GM12878 (cell line): Measurements from ENCODE around the gene CXCL17. TPM values are rescaled to one million over a fixed set of nuclear protein-coding genes. Genes with fewer than 3 reads are reported as not detected.

Source experiments
- ATAC-seq: fragments of 200-7000 bp; cut with Tn5 transposase; 3 replicates; pipeline ENCODE4 v1.9.1; 2020; ENCODE audit warnings: mild to moderate bottlenecking, moderate library complexity
- BruUV-seq: library from RNA; stranded (reverse); fragments of 400-500 nt; replicated peaks from 2 replicates; lab custom pipeline; 2021; lab: Mats Ljungman, UMichigan
- CTCF ChIA-PET: fragments of 300-600 bp; sonication (Branson Sonifier 250); formaldehyde crosslinking; extraction: SDS; loops from one replicate; lab custom pipeline; 2021; ENCODE audit warnings: inconsistent platforms; lab: Yijun Ruan, JAX
- POLR2A ChIA-PET: fragments of 350-600 bp; formaldehyde crosslinking; extraction: SDS; loops from one replicate; lab custom pipeline; 2021; ENCODE audit warnings: inconsistent platforms; lab: Charles Lee
- RAD21 ChIA-PET: fragments of 300-600 bp; sonication (Branson Sonifier 250); formaldehyde crosslinking; loops from one replicate; lab custom pipeline; 2023; ENCODE audit warnings: antibody characterized with exemption; ENCODE audit not compliant: unreplicated experiment; lab: Charles Lee
- SMC1A ChIA-PET: fragments of 300-600 bp; sonication (Branson Sonifier 250); formaldehyde crosslinking; loops from one replicate; lab custom pipeline; 2023; ENCODE audit not compliant: unreplicated experiment, uncharacterized antibody; lab: Charles Lee
- DNase-seq: peaks from one replicate; pipeline ENCODE4 v3.0.0-alpha.2; 2011; ENCODE audit warnings: low read depth, low spot score
- FAIRE-seq: peaks from 3 replicates; lab custom pipeline; 2011; peaks lifted over from hg19 to GRCh38; lab: Jason Lieb, UNC
- H2AFZ ChIP-seq: 2 replicates; pipeline ENCODE4 v1.6.0; 2011; ENCODE audit warnings: low read depth, low read length, control low read depth; ENCODE audit not compliant: control insufficient read depth
- H3K27ac ChIP-seq: 2 replicates; pipeline ENCODE4 v1.5.1; 2011; ENCODE audit warnings: control low read depth; ENCODE audit not compliant: control insufficient read depth, insufficient read depth
- H3K27me3 ChIP-seq, 2 experiments: replicated peaks in 1 of 2; 2 replicates each; pipeline versions ENCODE4 v1.6.0 to v1.6.1; 2011; ENCODE audit warnings: low read length in 1 of 2; ENCODE audit not compliant: control insufficient read depth in 2 of 2, insufficient read depth in 2 of 2
- H3K36me3 ChIP-seq, 2 experiments: 2 replicates each; pipeline ENCODE4 v1.5.1; 2011; ENCODE audit warnings: low read length in 1 of 2; ENCODE audit not compliant: control insufficient read depth in 2 of 2, insufficient read depth in 2 of 2
- H3K4me1 ChIP-seq: 2 replicates; pipeline ENCODE4 v1.6.1; 2011; ENCODE audit warnings: mild to moderate bottlenecking, low read length, moderate library complexity, mixed read lengths; ENCODE audit not compliant: control insufficient read depth, insufficient read depth
- H3K4me2 ChIP-seq: 2 replicates; pipeline ENCODE4 v1.6.0; 2011; ENCODE audit warnings: control low read depth; ENCODE audit not compliant: control insufficient read depth, insufficient read depth
- H3K4me3 ChIP-seq: fragments of 200-600 bp; sonication (generic); 2 replicates; pipeline ENCODE4 v1.5.1; 2016
- H3K79me2 ChIP-seq: 2 replicates; pipeline ENCODE4 v1.6.0; 2011; ENCODE audit warnings: low read length; ENCODE audit not compliant: control insufficient read depth, insufficient read depth
- H3K9ac ChIP-seq: 2 replicates; pipeline ENCODE4 v1.8.0; 2011; ENCODE audit warnings: low read length, control low read depth, mixed read lengths; ENCODE audit not compliant: control insufficient read depth, insufficient read depth
- H3K9me3 ChIP-seq: replicated peaks from 3 replicates; pipeline ENCODE4 v1.5.1; 2011; ENCODE audit warnings: mild to moderate bottlenecking, low read length; ENCODE audit not compliant: control insufficient read depth, insufficient read depth
- H4K20me1 ChIP-seq: 2 replicates; pipeline ENCODE4 v1.6.0; 2011; ENCODE audit not compliant: control insufficient read depth, insufficient read depth
- CUX1 ChIP-seq: IDR thresholded peaks from 2 replicates; pipeline ENCODE4 v1.6.1; 2012; ENCODE audit warnings: improper control_type of control experiment, low read depth, low read length; ENCODE audit not compliant: insufficient replicate concordance
- IKZF2 ChIP-seq, 2 experiments: fragments of 450-650 bp; IDR thresholded peaks; 2 replicates each; pipeline ENCODE4 v1.6.1; 2017; ENCODE audit warnings: mild to moderate bottlenecking in 2 of 2, moderate library complexity in 2 of 2
- KDM1A ChIP-seq: fragments of 200-600 bp; sonication (generic); IDR thresholded peaks from 2 replicates; pipeline ENCODE4 v1.6.1; 2016; ENCODE audit warnings: borderline replicate concordance
- LARP7 ChIP-seq: fragments of 450-650 bp; IDR thresholded peaks from 2 replicates; pipeline ENCODE4 v1.6.1; 2017; ENCODE audit warnings: mild to moderate bottlenecking
- MLLT1 ChIP-seq: fragments of 450-650 bp; IDR thresholded peaks from 2 replicates; pipeline ENCODE4 v1.6.1; 2016; ENCODE audit warnings: mild to moderate bottlenecking
- MTA3 ChIP-seq: IDR thresholded peaks from 2 replicates; pipeline ENCODE4 v1.6.1; 2012; ENCODE audit warnings: low read length, inconsistent platforms, borderline replicate concordance
- NBN ChIP-seq: fragments of 450-650 bp; IDR thresholded peaks from 2 replicates; pipeline ENCODE4 v1.6.1; 2016
- NRF1 ChIP-seq: conservative IDR thresholded peaks from 2 replicates; pipeline ENCODE4 v1.6.1; 2011; ENCODE audit warnings: mild to moderate bottlenecking, low read depth, low read length, improper control_type of control experiment
- PAX8 ChIP-seq: fragments of 450-650 bp; IDR thresholded peaks from 2 replicates; pipeline ENCODE4 v1.6.1; 2017; ENCODE audit warnings: mild to moderate bottlenecking, moderate library complexity
- RELA ChIP-seq: fragments of 450-650 bp; IDR thresholded peaks from 2 replicates; pipeline ENCODE4 v1.8.0; 2014; ENCODE audit warnings: borderline replicate concordance; ENCODE audit not compliant: partially characterized antibody
- WRNIP1 ChIP-seq: IDR thresholded peaks from 2 replicates; pipeline ENCODE4 v1.6.1; 2011; ENCODE audit warnings: low read depth, low read length, improper control_type of control experiment, borderline replicate concordance
- YY1 ChIP-seq: IDR thresholded peaks from 2 replicates; pipeline ENCODE4 v1.6.1; 2011; ENCODE audit warnings: low read depth, mild to moderate bottlenecking, low read length
- WGBS: methylation state at CpG from one replicate; pipeline ENCODE4 v1.1.6; 2016; ENCODE audit warnings: low lambda C conversion rate; ENCODE audit not compliant: insufficient replicate concordance, insufficient coverage; ENCODE audit errors: missing lambda C conversion rate; 5-methylcytosine and 5-hydroxymethylcytosine counted together
- in situ Hi-C: fragments of 300-500 bp; cut with MboI; formaldehyde crosslinking; loops from 9 replicates; pipeline ENCODE4 v1.14.3; 2018; ENCODE audit warnings: mixed read lengths
- intact Hi-C: fragments of 100-400 bp; cut with micrococcal nuclease; formaldehyde crosslinking; loops from one replicate; pipeline ENCODE4 v1.14.2; 2022; ENCODE audit not compliant: unreplicated experiment
- polyA plus RNA-seq, 11 experiments: library from polyadenylated mRNA; depleted of rRNA in 4 of 11; unstranded in 6 of 11; stranded (reverse) in 5 of 11; fragments of >200 nt; fragmentation: Nextera tagmentation in 4 of 11; fragmentation: Illumina TruSeq in 1 of 11; extraction: Ambion mirVana in 4 of 11; extraction: Trizol in 1 of 11; gene quantifications; 1 replicate in 1 of 11; 2 replicates in 10 of 11; pipeline versions ENCODE4 v1.2.1 to v1.2.3, GENCODE V29; 2011 to 2016; ENCODE audit warnings: inconsistent platforms in 2 of 11, missing spikeins in 2 of 11, low read depth in 1 of 11
- total RNA-seq, 4 experiments: library from RNA; depleted of rRNA in 3 of 4; stranded (reverse); fragments of >200 nt in 3 of 4; fragmentation: Illumina TruSeq in 1 of 4; extraction: Trizol in 1 of 4; gene quantifications; 2 replicates each; pipeline versions ENCODE4 v1.2.1 to v1.2.3, GENCODE V29; 2013 to 2021
- TF ChIP-seq, protein P1 (sequence below): fragments of 450-650 bp; conservative IDR thresholded peaks from 2 replicates; pipeline ENCODE4 v1.6.1; 2017; ENCODE audit warnings: mild to moderate bottlenecking, moderate library complexity

CXCL17 gene
- total and polyA plus RNA-seq, 10 of the 15 experiments (the other 5 are each of a cell fraction or from before 2014, with no cell fraction given), result 0.13 to 0.24 (median 0.15) TPM; not detected in 7

DNA sequence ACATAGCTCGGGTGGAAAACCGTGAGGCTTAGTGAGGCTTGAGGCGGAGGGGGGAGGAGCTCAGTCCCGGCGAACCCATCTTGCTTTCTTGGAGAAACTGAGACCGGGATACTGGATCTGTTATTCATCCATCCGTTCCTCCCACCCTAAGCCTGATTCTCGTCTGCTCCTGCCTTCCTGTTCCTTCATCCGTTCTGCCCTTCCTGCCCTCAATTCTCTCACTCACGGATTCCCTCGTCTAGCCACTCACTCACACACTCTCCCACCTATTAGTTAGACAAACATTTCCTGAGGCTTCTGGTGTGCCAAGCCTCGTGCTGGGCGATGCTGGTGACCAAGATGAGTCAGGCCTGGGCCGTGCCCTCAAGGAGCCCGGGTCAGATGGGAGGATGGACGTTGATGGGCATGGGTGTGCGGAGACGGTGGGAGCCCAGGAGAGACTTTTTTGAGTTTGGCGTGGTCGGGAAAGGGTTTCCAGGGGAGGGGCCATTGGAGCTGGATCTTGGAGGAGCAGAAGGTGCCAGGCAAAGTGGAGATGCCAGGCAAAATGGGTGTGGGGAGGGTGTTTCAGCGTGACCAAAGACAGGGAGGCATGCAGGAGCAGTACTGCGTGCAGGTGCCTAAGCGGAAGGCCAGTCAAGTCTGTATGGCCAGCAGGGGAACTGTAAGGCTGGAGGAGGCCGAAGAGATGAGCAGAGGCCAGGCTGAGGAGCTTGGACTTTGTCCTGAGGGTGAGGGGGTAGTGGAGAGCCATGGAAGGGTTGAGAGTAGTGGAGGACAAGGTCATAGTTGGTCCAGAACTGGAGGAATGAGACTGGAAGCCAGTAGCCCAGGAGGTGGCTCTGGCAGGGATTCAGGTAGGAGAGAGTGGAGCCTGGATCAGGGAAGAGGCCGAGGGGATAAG lies 45.2 kb downstream of the CXCL17 start:
- Histone ChIP-seq H3K9ac (peak overlapping the region; percentile 78), H3K27ac (peak overlapping the region; percentile 57), H4K20me1 (no peaks in the 10 kb centered on the region), H3K36me3 (no peaks in the 10 kb centered on the region), H3K4me3 (peak overlapping the region; percentile 97), H3K27me3 (no peaks in the 10 kb centered on the region), H3K4me1 (peaks cover 8% of the 10 kb centered on the region), H3K79me2 (peaks cover 5% of the 10 kb centered on the region), H2AFZ (peak overlapping the region; percentile 77), H3K4me2 (peak overlapping the region; percentile 98), H3K9me3 (no peaks in the 10 kb centered on the region)
- SMC1A ChIA-PET, result interaction anchor here (0.5 to 2.9 kb wide), 6 partner anchors 11 to 133 kb away, joined by 3 to 8 read pairs (median 5); no protein-coding TSS in a partner anchor
- no peak for DNase-seq
- POLR2A ChIA-PET, result interaction anchor here (0.6 to 1.6 kb wide), 5 partner anchors 17 to 69 kb away, joined by 3 to 8 read pairs (median 5); no protein-coding TSS in a partner anchor
- CTCF ChIA-PET, result interaction anchor here (0.6 to 2.3 kb wide), 12 partner anchors 13 to 577 kb away, joined by 3 to 10 read pairs (median 6); no protein-coding TSS in a partner anchor
- intact Hi-C loops (loop anchor here (2.0 kb wide), 1 partner anchor 73 kb away; the partner anchor contains the start of gene MEGF8), in situ Hi-C loops (no loop called here)
- BruUV-seq, result TSS peak; percentile 93
- FAIRE-seq, result no peak
- 20% methylated on average over 21 of the region's 25 CpGs for WGBS
- ATAC-seq, result peak; percentile 3
- RAD21 ChIA-PET, result interaction anchor here (0.9 to 1.8 kb wide), 6 partner anchors 11 to 266 kb away, joined by 3 to 4 read pairs (median 4); partner anchors contain the start of gene GSK3A
- TF ChIP-seq MTA3, result no peak
- 0 out of 2 replicates have a peak, but pooled peaks have one; percentile 17 for TF ChIP-seq MLLT1
- TF ChIP-seq CUX1, result no peak
- no peak for TF ChIP-seq LARP7
- TF ChIP-seq KDM1A, result no peak
- TF ChIP-seq PAX8, result no peak
- TF ChIP-seq NBN, result no peak
- 0 out of 2 replicates have a peak, but pooled peaks have one; percentile 60 for TF ChIP-seq WRNIP1
- TF ChIP-seq, protein P1, sequence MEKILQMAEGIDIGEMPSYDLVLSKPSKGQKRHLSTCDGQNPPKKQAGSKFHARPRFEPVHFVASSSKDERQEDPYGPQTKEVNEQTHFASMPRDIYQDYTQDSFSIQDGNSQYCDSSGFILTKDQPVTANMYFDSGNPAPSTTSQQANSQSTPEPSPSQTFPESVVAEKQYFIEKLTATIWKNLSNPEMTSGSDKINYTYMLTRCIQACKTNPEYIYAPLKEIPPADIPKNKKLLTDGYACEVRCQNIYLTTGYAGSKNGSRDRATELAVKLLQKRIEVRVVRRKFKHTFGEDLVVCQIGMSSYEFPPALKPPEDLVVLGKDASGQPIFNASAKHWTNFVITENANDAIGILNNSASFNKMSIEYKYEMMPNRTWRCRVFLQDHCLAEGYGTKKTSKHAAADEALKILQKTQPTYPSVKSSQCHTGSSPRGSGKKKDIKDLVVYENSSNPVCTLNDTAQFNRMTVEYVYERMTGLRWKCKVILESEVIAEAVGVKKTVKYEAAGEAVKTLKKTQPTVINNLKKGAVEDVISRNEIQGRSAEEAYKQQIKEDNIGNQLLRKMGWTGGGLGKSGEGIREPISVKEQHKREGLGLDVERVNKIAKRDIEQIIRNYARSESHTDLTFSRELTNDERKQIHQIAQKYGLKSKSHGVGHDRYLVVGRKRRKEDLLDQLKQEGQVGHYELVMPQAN, result 0 out of 2 replicates have a peak, but pooled peaks have one; percentile 3
- peak; percentile 57 for TF ChIP-seq YY1
- no peak for TF ChIP-seq RELA
- TF ChIP-seq IKZF2 (IDR thresholded peaks at IDR 0.05), result no peak
- TF ChIP-seq NRF1, result no peak
